Measurements from ENCODE around the gene CELA3A.
"Not testable (repeated sequence)": the region's sequence is repeated elsewhere in the genome, so short reads cannot be mapped to it uniquely, and the experiment has no call there.

The CELA3A gene

DNA sequence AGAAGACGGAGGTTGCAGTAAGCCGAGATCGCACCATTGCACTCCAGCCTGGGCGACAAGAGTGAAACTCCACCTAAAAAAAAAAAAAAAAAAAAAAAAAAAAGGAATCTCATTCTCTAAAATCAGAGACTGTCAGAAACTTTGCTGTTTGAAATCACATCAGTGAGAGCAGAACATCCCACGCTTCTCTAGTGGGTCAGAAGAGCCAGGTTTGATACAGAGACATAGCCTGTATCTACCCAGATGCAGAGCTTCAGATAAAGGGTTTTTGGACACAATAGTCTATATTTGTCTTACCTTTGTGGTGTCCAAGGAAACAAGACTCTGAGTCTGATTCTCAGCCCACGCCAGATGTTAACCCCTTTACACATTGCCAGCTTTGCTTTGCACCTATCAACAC is 19.6 kb downstream of the CELA3A start:
- Mint-ChIP-seq H3K9me3 (peaks cover 0 to 2% of the 10 kb centered on the region in 2 donors), H3K36me3 (peaks cover 2 to 7% of the 10 kb centered on the region in 2 donors), H3K27ac (no peak overlapping the region), H3K4me3 (no peak overlapping the region), H3K4me1 (peaks cover 26 to 44% of the 10 kb centered on the region in 2 donors), H3K27me3 (no peaks in the 10 kb centered on the region)
- DNase-seq: no peak
- ATAC-seq (replicated peaks): no peak

DNA sequence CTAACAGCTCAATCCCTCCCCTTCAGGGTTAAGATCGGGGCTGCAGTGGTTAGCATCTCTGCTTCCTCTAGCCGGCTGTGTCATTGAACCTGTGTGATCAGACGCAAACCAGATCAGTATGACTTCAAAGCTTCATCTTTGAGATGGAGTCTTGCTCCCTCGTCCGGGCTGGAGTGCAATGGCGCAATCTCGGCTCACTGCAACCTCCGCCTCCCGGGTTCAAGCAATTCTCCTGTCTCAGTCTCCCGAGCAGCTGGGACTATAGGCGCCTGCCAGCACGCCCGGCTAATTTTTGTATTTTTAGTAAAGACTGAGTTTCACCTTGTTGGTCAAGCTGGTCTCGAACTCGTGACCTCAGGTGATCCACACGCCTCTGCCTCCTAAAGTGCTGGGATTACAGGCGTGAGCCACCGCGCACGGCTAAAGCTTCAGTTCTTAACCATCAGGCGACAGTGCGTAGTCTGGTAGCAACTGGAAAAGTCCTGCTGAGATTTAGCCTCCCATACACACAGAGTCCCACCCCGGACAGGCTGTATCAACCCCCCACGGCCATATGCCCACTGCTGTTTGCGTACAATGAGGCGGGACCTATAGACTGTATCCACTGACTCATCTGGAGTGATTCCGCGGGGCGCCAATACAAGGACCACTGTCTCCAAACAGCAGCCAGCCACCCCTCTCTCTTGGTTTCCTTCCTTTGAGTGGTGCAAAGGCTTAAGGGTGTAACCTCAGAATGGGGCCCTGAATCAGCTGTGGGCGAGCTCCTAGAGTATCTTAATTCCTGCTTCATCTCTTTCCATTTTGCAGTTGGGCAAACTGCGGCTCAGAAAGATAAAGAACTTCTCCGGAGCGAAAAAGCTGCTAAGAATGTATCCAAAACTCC is 23.3 kb downstream of the CELA3A start:
- peaks cover 4 to 11% of the 10 kb centered on the region in 2 donors for H3K36me3 Mint-ChIP-seq
- peaks cover 0 to 1% of the 10 kb centered on the region in 2 donors for H3K9me3 Mint-ChIP-seq
- peak; percentile 60 to 65 for ATAC-seq (replicated peaks)
- peak; percentile 72 for DNase-seq
- H3K4me3 Mint-ChIP-seq: peak overlapping the region; percentile 92 to 97
- H3K4me1 Mint-ChIP-seq: peaks cover 39 to 62% of the 10 kb centered on the region in 2 donors
- H3K27ac Mint-ChIP-seq: peak overlapping the region; percentile 99
- H3K27me3 Mint-ChIP-seq: no peaks in the 10 kb centered on the region

DNA sequence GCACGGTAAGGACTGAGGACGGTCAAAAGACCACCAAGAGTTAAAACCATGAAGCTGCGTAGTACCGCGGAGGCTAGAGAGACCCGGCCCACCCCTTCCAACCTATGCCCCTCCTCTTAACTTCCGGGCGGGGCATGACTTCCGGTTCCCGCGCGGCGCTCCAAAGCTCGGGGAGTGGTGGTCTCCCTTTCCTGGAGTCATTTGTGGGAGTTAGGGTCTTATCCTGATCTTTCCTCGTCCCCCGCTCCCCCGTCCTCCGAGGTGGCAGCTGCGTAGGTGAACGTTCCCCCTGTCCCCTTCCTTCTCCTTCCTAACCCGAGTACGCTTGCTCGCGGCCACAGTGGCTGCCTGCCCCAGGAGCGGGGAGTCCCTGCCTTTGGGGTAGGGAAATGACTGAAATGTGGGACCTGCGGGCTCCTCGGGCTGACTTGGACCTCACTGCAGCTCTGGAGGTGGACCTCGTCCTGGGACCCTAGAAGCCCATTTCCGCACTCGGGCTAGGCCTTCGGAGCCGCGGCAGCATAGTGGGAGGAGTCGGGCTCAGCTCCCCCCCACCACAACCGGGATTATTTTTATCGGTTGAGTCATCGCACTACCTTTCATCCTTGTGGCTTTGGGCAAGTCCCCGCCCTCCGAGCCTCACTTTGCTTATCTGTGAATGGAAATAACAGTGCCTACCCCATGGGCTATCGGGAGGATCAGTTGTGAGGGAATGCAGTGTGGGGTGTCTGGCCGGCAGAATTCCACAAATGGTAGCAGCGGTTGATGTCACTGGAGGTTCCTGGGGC is 24.1 kb downstream of the CELA3A start:
- peak overlapping the region; percentile 99 for H3K27ac Mint-ChIP-seq
- H3K4me3 Mint-ChIP-seq: peak overlapping the region; percentile 92 to 97

DNA sequence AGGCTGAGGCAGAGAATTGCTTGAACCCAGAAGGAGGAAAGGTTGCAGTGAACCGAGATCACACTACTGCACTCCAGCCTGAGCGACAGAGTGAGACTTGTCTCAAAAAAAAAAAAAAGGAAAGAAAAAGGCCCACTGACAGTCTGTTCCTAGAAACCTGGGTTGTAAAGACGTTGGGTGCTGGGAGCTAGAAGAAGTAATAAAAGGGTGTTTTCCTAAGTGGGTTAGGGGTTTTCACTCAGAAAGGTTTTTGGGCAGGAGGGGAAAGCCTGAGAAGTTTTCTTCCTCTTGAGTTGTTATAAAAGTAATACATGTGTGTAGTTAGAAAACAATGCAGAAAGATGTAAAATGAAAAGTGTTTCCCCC is 25.4 kb downstream of the CELA3A start:
- Mint-ChIP-seq H3K9me3 (peaks cover 0 to 1% of the 10 kb centered on the region in 2 donors), H3K27ac (peak overlapping the region; percentile 99), H3K4me1 (peaks cover 50 to 73% of the 10 kb centered on the region in 2 donors), H3K36me3 (peaks cover 4 to 11% of the 10 kb centered on the region in 2 donors), H3K27me3 (no peaks in the 10 kb centered on the region), H3K4me3 (peak overlapping the region; percentile 92 to 97)
- DNase-seq: no peak
- peak in 1 of 2 donors; percentile 1 for ATAC-seq (replicated peaks)

More for the DNA sequence above, 24.1 kb downstream of the CELA3A start:
- peak; percentile 76 to 81 for ATAC-seq (replicated peaks)
- DNase-seq: peak; percentile 91
- Mint-ChIP-seq H3K27me3 (no peaks in the 10 kb centered on the region), H3K4me1 (peaks cover 42 to 62% of the 10 kb centered on the region in 2 donors), H3K9me3 (peaks cover 0 to 1% of the 10 kb centered on the region in 2 donors), H3K36me3 (peaks cover 4 to 11% of the 10 kb centered on the region in 2 donors)

DNA sequence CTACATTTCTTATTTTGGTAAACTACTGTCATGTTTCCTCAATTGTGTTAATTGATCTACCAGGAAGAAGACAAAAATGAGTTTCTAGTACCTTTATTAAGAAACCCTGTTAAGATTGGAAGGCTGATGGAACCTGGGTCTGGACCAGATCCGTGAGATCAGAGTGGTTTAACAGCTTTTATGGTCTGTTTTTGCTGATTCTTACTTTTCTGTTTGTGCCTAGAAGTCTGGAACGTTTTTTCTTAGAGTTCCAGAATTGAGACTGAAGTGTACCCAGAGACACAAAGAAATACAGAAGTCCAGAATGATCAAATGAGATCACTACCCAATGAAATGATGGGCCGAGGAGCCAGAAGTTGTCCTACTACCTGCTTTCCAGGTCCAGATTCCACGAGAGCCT is 28.6 kb downstream of the CELA3A start:
- no peak for ATAC-seq (replicated peaks)
- Mint-ChIP-seq H3K9me3 (peaks cover 0 to 1% of the 10 kb centered on the region in 2 donors), H3K4me3 (no peak overlapping the region), H3K4me1 (peaks cover 36 to 52% of the 10 kb centered on the region in 2 donors), H3K36me3 (peaks cover 4 to 11% of the 10 kb centered on the region in 2 donors), H3K27me3 (no peaks in the 10 kb centered on the region), H3K27ac (peak overlapping the region; percentile 37)
- no peak for DNase-seq

DNA sequence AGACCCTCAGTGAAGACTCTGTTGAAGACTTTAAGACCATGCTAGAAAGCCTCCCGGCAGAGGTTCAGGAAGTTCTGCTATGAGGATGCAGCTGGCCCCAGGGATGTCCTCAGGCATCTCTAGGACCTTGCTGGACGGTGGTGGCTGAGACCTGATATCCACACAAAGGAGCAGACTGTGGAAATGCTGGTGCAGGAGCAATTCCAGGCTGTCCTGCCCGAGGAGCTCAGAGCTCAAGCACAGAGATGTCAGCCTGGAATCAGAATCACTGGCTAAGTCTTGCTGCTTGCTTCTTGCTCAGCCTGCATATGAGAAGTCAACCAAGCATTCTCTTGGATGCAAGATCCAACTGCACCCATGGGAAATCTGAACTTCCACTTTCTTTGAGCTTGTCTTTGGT is 29.0 kb downstream of the CELA3A start:
- DNase-seq (no peak), ATAC-seq (replicated peaks) (no peak)
- peaks cover 36 to 51% of the 10 kb centered on the region in 2 donors for H3K4me1 Mint-ChIP-seq
- no peaks in the 10 kb centered on the region for H3K27me3 Mint-ChIP-seq
- peaks cover 4 to 11% of the 10 kb centered on the region in 2 donors for H3K36me3 Mint-ChIP-seq
- peaks cover 0 to 1% of the 10 kb centered on the region in 2 donors for H3K9me3 Mint-ChIP-seq
- no peak overlapping the region for H3K27ac Mint-ChIP-seq
- H3K4me3 Mint-ChIP-seq: no peak overlapping the region

DNA sequence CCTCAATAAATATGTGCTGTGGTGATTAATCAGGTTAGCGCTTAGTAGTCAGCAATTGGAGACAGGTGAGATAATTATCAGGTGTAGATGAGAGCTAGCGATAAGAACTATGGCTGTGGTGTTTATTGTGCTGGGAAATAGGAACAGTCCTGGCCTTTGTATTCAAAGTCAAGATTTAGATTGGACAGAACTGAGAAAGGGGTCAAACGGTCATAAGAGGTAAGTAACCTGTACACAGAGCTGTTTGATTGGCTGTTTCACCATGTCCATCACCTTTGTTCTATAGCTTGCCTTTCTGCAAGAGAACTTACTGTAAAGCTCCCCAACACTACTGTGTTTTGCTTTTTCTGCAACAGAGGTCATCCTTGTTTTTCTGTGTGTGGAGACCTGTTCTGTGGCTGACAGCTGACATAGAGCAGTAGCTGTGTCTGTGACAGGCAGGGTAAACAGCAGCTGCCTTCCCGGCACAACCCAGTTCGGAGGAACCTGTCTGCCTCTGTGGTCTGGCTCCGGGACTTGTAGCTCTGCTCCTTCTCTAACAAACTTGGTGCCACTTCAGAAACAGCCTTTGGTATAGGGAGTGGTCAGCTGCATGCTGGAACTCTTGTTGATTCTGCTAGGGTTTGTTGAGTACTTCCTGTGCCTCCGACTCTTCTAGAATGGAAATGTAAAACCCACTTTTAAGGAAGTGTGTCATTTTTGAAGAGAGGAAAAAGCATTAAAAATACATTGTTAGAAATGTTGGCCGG is 29.9 kb downstream of the CELA3A start:
- peak overlapping the region; percentile 77 for H3K27ac Mint-ChIP-seq
- peaks cover 0 to 1% of the 10 kb centered on the region in 2 donors for H3K9me3 Mint-ChIP-seq
- peaks cover 2 to 5% of the 10 kb centered on the region in 2 donors for H3K36me3 Mint-ChIP-seq
- peaks cover 31 to 43% of the 10 kb centered on the region in 2 donors for H3K4me1 Mint-ChIP-seq
- H3K27me3 Mint-ChIP-seq: no peaks in the 10 kb centered on the region
- H3K4me3 Mint-ChIP-seq: peak overlapping the region in 1 of 2 donors; percentile 70
- peak; percentile 60 to 70 for ATAC-seq (replicated peaks)
- no peak for DNase-seq

DNA sequence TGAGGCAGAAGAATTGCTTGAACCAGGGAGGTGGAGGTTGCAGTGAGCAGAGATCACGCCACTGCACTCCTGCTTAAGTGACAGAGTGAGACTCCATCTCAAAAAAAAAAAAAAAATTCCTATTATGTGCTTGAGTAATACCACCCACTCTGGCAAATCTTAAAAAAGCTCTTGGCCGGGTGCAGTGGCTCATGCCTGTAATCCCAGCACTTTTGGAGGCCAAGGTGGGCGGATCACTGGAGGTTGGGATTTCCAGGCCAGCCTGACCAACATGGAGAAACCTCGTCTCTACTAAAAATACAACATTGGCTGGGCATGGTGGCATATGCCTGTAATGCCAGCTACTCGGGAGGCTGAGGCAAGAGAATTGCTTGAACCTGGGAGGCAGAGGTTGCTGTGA is 33.4 kb downstream of the CELA3A start:
- not testable (repeated sequence) for H3K4me3 Mint-ChIP-seq; ATAC-seq (replicated peaks); DNase-seq; H3K27ac Mint-ChIP-seq; H3K27me3 Mint-ChIP-seq; H3K9me3 Mint-ChIP-seq; H3K36me3 Mint-ChIP-seq
- peaks cover 17 to 26% of the 10 kb centered on the region in 2 donors for H3K4me1 Mint-ChIP-seq

DNA sequence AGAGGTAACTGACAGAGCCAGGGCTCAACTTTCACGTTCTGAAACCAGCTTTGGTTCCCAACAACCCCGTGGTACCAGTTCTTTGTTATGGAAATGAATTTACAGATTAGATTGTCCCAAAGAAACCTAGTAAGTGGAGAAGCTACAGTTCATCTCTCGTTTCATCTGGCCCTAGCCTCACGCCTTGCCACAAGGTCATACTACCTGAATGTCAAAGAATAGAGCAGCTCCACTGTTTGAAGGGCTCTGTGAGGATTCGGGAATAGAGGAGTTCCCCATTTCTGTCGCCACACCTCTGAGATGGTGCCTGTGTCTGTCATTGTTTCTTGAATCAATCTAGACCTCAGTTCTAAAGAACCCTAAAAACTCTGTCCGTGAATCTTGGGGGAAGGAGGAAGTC is 36.1 kb downstream of the CELA3A start:
- ATAC-seq (replicated peaks) (no peak), DNase-seq (no peak)
- Mint-ChIP-seq H3K9me3 (no peaks in the 10 kb centered on the region), H3K4me1 (peaks cover 16 to 27% of the 10 kb centered on the region in 2 donors), H3K27ac (peak overlapping the region; percentile 51), H3K36me3 (no peaks in the 10 kb centered on the region), H3K4me3 (no peak overlapping the region), H3K27me3 (no peaks in the 10 kb centered on the region)

DNA sequence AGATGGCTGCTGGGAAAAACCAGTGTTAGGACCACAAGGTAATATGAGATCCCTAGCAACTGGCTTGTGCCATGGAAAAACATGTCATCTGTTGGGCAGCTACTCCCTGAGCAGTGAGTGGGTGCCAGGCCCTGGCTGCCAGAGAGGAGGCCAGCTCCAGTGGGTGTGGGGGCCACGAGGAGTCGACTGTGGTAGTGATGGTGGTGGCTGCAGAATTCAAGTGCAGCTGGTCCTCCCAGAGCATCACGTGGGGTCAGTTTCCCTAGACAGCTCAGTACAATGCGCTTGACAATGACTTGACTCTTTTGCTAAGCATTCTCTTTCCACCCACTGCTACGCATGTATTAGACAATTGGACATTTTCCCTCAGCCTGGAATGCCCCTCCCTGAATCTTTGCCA is 36.6 kb downstream of the CELA3A start:
- H3K4me1 Mint-ChIP-seq: peaks cover 20 to 32% of the 10 kb centered on the region in 2 donors
- no peak for DNase-seq
- ATAC-seq (replicated peaks): no peak
- H3K4me3 Mint-ChIP-seq: no peak overlapping the region
- no peaks in the 10 kb centered on the region for H3K27me3 Mint-ChIP-seq
- no peaks in the 10 kb centered on the region for H3K9me3 Mint-ChIP-seq
- no peaks in the 10 kb centered on the region for H3K36me3 Mint-ChIP-seq
- H3K27ac Mint-ChIP-seq: peak overlapping the region; percentile 72

DNA sequence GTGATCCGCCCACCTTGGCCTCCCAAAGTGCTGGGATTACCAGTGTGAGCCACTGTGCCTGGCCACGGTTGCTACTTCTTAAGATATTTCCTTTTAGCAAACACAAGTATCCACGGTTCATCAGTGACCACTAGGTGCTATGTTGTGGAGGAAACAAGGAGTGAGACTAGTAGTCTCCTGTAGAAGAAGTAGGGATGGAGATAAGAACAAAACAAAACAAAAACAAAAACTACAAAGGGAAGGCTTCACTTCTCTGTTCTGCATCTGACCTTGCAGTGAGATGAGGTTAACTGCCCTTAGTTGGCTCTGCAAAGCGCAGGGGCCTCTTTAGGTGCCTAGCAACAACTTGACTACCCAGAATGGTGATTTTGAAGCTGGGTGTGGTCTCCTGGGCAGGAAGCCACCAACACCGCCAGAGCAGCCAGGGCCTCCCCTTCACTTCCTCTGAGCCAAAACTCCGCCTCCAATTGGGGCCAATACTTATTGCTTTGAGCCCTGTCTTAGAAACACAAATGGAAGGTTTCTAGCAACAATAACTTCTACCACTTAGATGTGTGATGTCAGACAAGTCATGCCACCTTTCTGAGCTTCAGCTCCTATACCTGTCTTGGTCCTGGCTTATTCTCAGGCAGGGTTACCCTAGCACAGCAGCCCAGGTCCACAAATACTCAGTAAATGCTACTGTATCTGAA is 38.3 kb downstream of the CELA3A start:
- ATAC-seq (replicated peaks) (peak; percentile 98 to 99), DNase-seq (peak; percentile 88)
- H3K4me1 Mint-ChIP-seq: peaks cover 25 to 39% of the 10 kb centered on the region in 2 donors
- H3K27me3 Mint-ChIP-seq: no peaks in the 10 kb centered on the region
- H3K36me3 Mint-ChIP-seq: no peaks in the 10 kb centered on the region
- H3K4me3 Mint-ChIP-seq: peak overlapping the region; percentile 69 to 73
- H3K9me3 Mint-ChIP-seq: no peaks in the 10 kb centered on the region
- H3K27ac Mint-ChIP-seq: peak overlapping the region; percentile 95

DNA sequence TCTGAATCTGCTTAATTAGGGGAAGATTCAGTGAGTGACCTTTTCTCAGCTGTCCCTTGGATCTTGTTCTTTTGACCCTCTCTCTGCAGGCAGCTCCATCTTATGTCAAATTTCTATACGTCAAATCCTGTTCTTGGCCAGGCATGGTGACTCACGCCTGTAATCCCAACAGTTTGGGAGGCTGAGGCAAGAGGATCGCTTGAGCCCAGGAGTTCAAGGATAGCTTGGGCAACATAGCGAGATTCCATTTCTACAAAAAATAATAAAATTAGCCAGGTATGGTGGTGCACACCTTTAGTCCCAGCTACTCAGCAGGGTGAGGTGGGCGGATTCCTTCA is 38.8 kb downstream of the CELA3A start:
- Mint-ChIP-seq H3K27ac (peak overlapping the region; percentile 95), H3K36me3 (peaks cover 0 to 1% of the 10 kb centered on the region in 2 donors), H3K4me1 (peaks cover 28 to 44% of the 10 kb centered on the region in 2 donors), H3K27me3 (no peaks in the 10 kb centered on the region), H3K4me3 (peak overlapping the region; percentile 69 to 73), H3K9me3 (peaks cover under 1 to 2% of the 10 kb centered on the region in 2 donors)
- no peak for DNase-seq
- no peak for ATAC-seq (replicated peaks)

DNA sequence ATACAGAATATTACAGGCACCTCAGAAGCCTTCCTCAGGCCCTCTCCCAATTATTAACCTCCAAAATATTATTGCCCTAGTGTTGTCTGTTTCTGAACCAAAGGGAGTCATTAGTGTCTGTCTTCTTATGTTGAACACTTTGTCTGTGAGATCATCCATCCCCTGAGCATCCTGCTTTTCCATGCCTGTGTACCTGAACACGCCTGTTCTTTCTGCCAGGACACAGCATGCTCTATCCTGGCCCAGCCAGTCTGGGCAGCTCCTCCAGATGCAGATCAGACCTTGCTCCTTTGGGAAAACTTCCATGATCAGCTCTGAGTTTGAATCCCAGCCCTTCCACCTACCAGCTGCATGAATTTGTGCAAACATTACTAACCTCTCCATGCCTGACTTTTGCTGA is 40.0 kb downstream of the CELA3A start:
- ATAC-seq (replicated peaks) (no peak), DNase-seq (no peak)
- Mint-ChIP-seq H3K36me3 (peaks cover 1 to 4% of the 10 kb centered on the region in 2 donors), H3K27ac (peak overlapping the region; percentile 93), H3K27me3 (no peaks in the 10 kb centered on the region), H3K9me3 (peaks cover 3 to 4% of the 10 kb centered on the region in 2 donors), H3K4me3 (no peak overlapping the region), H3K4me1 (peaks cover 31 to 47% of the 10 kb centered on the region in 2 donors)
